Embryonic facial prominence (tissue), 1 donor: Measurements from ENCODE around the gene USP35.

Experiments
- DNase-seq: peaks from one replicate; pipeline ENCODE4 v3.0.0-alpha.2; 2016; ENCODE audit errors: extremely low spot score

USP35 gene

GRCh38 chr11:78196661-78197091 is 8.0 kb downstream of the USP35 start:
- no peak for DNase-seq

- no peak for DNase-seq
Observed at GRCh38 chr11:78197816-78198215, 9.1 kb downstream of the USP35 start.

DNA sequence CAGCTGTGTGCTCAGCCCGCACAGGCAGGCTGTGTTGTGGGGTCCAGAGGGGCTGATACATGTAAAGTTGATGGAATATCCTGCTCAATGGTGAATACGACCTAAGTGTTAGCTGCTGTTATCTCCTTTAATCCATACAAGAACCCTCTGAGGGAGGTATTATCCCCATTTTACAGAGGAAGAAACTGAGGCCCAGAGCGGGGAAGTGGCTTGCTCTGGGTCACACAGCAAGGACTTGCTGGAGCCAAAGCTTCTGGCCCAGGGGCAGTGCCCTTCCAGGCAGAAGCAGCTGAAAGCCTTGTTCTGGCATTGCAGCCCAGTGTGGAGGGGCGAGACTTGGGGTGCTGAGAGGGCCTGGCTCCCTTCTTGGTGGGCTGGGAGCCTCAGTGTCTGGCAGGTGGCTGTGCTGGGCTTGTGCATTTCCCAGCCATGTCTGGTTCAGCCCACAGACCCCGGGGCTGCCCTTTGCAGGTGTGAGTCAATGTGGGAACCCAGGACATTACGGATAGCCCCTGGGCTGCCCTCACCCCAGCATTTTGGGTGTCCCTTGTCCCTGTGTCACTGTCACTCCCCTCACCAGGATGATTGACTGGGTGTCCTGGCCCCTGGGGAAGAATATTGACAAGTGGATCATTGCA is 10.4 kb downstream of the USP35 start:
- DNase-seq = no peak

DNA sequence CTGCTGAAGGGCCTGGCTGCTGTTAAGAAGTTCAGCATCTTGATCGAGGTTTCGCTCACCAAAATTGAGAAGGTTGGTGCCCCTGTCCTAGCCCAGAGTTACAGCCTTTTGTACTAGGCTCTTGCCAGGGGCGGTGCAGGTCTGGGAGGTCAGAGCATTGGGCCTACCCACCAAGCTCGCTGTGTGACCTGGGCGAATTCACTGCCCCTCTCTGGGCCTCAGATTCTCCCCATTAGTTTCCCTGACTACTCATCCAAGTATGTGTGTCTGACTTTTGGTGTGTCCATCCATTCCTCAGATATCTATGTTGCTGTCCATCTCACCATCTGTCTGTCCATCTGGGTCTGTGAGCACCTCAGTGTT is 10.9 kb downstream of the USP35 start:
- no peak for DNase-seq

DNA sequence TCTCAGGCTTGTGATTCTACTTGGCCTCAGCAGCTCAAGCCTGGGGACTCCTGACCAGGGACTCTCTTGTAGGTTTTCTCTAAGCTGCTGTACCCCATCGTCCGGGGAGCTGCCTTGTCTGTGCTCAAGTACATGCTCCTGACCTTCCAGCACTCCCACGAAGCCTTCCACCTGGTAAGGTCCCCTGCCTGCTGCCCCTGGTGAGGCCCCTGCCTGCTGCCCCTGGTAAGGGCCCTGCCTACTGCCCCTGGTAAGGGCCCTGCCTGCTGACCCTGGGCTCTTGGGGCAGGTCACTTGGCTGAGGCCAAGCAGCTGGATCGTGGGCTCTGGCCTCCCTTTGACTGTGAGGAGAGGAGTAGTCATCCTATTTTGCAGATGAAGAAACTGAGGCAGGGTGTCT is 11.3 kb downstream of the USP35 start:
- no peak for DNase-seq

DNA sequence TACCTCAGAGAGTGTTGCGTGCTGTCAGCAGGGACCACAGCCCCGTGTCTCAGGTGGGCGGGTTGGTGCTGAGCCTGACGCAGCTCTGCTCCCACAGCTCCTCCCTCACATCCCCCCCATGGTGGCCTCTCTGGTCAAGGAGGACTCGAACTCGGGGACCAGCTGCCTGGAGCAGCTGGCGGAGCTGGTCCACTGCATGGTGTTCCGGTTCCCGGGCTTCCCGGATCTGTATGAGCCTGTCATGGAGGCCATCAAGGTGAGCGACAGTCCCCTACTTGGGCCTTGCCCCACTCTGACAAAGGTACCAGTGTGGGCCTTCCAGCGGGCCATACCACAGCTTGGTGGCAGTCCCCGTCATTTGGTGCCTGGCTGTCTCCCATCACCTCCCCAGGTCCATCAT is 11.8 kb downstream of the USP35 start:
- no peak for DNase-seq

GRCh38 chr11:78201096-78201818 is 12.5 kb downstream of the USP35 start:
- DNase-seq = no peak

DNA sequence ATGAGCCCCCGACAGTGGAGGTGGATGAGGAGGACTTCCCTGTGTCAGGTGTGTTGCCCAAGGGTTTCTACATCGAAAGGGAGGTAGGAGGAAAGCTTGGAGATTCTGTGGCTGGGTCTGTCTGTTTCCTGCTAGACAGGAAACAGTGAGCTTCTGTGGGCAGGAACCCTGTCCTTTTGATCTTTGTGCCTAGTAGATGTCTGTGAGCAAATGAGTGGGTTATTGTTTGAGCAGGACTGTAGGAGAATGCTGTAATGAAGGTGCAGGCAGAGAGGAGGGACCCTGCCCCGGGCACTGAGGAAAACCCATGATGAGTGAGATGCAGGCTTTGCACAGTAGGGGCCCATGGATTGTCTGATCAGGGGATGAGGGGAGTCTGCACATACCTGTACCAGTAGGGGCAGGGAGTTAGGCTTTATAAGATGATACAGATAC is 14.0 kb downstream of the USP35 start:
- DNase-seq = no peak

- no peak for DNase-seq
Observed at GRCh38 chr11:78203184-78203583, 14.5 kb downstream of the USP35 start.

GRCh38 chr11:78205256-78205655 is 16.5 kb downstream of the USP35 start:
- DNase-seq = no peak

GRCh38 chr11:78205691-78206090 is 17.0 kb downstream of the USP35 start:
- DNase-seq = no peak

GRCh38 chr11:78207532-78208256 is 19.0 kb downstream of the USP35 start:
- no peak for DNase-seq

DNA sequence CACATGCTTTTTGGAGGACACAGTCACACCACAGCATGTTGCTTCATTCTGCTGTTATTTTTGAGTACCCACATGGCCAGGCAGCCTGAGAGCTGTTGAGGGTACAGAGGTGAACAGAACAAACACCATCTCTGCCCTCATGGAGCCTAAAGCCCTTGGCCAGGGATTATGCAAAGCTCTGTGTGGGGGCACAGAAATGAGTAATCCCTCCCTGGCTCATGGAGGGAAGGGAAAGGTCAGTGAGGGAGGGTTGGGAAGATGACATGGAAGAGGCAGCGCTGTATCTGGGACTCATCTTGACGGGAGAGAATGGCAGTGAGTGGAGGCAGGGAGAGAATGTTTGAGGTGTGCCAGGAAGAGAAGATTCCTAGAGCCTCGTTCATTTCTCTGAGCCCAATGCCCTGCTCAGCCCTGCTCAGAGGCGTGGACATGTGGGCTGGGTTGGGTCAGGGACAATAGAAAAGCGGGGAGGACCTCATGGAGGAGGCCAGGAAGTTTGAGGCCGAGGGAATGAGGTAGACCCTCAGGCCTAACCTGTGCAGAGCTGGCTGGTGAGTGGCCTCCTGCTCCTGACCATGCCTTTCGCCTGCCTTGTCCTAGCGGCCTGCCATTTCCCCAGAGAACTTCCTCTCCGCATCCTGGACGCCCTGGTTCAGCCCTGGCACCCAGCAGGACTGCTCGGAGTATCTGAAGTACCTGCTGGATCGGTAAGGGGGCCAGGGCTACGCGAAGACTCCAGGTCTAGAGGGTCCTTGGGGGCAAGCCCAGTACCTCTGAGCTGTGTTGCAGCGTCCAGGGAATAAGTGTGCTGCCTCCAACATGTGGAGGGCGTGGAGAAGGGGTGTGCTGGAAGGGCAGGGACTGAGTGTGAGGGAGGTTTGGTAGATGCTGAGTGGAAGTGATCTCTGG is 19.8 kb downstream of the USP35 start:
- no peak for DNase-seq

DNA sequence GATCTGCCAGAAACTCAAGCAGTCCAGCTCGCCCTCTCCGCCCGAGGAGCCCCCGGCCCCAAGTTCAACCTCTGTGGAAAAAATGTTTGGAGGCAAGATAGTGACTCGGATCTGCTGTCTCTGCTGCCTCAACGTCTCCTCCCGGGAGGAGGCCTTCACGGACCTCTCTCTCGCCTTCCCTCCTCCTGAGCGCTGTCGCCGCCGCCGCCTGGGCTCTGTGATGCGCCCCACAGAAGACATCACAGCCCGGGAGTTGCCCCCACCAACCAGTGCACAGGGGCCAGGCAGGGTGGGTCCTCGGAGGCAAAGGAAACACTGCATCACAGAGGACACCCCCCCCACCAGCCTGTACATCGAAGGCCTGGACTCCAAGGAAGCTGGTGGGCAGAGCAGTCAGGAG is 20.8 kb downstream of the USP35 start:
- DNase-seq = no peak

DNA sequence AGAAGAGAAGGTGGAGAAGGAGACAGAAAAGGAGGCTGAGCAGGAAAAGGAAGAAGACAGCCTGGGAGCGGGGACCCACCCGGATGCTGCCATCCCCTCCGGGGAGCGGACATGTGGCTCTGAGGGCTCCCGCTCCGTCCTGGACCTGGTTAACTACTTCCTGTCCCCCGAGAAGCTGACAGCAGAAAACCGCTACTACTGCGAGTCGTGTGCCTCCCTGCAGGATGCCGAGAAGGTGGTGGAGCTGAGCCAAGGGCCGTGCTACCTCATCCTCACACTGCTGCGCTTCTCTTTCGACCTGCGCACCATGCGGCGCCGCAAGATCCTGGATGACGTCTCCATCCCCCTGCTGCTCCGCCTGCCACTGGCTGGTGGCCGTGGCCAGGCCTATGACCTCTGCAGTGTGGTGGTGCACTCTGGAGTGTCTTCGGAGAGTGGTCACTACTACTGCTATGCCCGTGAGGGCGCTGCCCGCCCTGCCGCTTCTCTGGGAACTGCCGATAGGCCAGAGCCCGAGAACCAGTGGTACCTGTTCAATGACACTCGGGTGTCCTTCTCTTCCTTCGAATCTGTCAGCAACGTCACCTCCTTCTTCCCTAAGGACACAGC is 21.4 kb downstream of the USP35 start:
- DNase-seq = no peak

DNA sequence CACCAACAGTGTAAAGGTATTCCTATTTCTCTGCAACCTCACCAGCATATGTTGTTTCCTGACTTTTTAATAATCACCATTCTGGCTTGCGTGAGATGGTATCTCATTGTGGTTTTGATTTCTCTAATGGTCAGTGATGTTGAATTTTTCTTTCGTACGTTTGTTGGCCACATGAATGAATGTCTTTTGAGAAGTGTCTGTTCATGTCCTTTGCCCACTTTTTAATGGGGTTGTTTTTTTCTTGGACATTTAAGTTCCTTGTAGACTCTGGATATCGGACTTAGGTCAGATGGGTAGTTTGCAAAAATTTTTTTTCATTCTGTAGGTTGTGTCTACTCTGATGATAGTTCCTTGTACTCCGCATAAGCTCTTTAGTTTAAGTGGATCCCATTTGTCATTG is 22.8 kb downstream of the USP35 start:
- no peak for DNase-seq

DNA sequence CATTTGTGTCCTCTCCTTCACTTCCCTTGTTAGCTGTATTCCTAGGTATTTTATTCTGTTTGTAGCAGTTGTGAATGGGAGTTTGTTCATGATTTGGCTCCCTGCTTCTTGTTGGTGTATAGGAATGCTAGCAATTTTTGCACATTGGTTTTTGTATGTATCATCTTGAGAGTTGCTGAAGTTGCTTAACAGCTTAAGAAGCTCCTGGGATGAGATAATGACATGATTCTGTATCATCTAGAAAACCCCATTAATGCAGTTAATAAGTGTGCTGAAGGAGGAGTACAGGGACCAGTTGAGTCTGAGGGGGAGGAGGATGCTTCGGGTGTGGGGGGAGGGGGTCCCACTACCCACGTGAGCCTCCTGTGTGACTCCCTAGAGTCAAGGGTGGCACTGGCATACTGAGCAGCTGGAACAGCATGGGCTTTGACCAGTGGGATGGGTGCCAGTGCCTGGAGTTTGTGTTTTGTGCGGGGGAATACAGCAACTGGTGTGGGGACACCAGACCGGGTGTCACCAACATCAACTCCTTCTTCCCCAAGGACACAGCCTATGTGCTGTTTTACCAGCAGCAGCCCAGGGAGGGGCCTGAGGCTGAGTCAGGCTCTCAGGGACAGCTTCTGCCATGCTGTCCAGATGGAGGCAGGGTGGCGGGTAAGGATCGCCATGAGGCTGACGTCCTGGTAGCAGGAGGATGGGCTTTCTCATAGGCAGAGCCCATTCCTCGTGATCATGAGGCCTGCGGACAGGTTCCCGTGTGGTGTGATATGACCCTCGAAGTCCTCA is 24.1 kb downstream of the USP35 start:
- DNase-seq = no peak

DNA sequence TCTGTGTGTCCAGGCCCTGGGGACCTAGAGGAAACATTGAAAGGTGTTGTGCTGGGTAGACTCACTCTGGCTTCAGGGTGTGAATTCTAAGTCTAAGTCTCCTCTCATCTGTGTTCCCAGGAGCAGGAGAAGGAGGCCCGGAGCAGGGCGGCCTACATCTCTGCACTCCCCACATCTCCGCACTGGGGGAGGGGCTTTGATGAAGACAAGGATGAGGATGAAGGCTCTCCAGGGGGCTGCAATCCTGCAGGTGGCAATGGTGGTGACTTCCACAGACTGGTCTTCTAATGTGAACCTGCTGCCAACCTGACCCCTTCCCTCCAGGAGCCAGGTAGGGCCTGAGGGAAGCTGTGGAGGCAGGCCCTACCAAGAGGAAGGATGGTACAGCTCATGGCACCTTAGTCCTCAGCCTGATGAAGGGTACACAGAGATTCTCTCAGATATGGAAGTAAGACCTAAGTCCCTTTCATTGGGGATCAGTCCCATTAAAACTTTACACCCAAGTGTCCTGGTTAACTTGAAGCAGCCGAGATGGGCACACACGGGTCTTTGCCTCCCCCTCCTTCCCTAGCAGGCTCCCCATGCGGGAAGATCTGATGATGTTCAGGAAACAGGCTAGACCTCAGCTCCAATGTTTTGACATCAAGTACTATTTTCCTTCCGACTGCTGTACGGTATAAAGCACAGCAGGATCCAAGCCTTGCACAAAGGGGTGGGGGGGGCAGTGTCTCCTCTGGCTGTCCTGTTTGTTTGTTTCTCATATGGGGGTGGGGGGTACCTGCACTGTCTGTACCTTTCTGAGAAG is 25.0 kb downstream of the USP35 start:
- no peak for DNase-seq

GRCh38 chr11:78214331-78215194 is 25.8 kb downstream of the USP35 start:
- no peak for DNase-seq
